Loucy (cell line): ENCODE results near the gene RFFL.

Experiments used
- CTCF ChIP-seq: fragments of 200-600 bp; sonication (generic); conservative IDR thresholded peaks from 2 replicates; pipeline ENCODE4 v1.5.1; 2014; ENCODE audit warnings: mild to moderate bottlenecking, antibody characterized with exemption, low read length
- EZH2phosphoT487 ChIP-seq: fragments of 200-600 bp; IDR thresholded peaks from 2 replicates; pipeline ENCODE4 v1.6.1; 2018; ENCODE audit warnings: antibody characterized with exemption, mild to moderate bottlenecking, moderate library complexity, borderline replicate concordance

GRCh38 chr17:35095741-35096140, 32.2 kb upstream of the RFFL start:
- TF ChIP-seq CTCF (no peak), EZH2phosphoT487 (no peak)
